Right renal cortex interstitium (tissue), 3 donors: ENCODE data around the gene DSG2. TPM values are rescaled to one million over a fixed set of nuclear protein-coding genes. Genes with fewer than 3 reads are reported as not detected.
A peak's percentile ranks its signal among the peaks of the same experiment; 100 is the strongest.
"Not testable (repeated sequence)": the region's sequence is repeated elsewhere in the genome, so short reads cannot be mapped to it uniquely, and the experiment has no call there.

Experiments
- DNase-seq, 3 donors: peaks; one replicate each; pipeline ENCODE4 v3.0.0-alpha.2; 2013; ENCODE audit warnings: low read depth in 3 of 3, low spot score in 2 of 3
- polyA plus RNA-seq, 3 donors: library from polyadenylated mRNA; unstranded; fragments of 120-200 nt; gene quantifications; one replicate each; pipeline ENCODE4 v1.2.1, GENCODE V29; 2013; ENCODE audit not compliant: insufficient read length in 3 of 3

DSG2 gene
- polyA plus RNA-seq = 10 to 100 TPM; 56.1 to 60.3 (median 57.5) TPM

DNA sequence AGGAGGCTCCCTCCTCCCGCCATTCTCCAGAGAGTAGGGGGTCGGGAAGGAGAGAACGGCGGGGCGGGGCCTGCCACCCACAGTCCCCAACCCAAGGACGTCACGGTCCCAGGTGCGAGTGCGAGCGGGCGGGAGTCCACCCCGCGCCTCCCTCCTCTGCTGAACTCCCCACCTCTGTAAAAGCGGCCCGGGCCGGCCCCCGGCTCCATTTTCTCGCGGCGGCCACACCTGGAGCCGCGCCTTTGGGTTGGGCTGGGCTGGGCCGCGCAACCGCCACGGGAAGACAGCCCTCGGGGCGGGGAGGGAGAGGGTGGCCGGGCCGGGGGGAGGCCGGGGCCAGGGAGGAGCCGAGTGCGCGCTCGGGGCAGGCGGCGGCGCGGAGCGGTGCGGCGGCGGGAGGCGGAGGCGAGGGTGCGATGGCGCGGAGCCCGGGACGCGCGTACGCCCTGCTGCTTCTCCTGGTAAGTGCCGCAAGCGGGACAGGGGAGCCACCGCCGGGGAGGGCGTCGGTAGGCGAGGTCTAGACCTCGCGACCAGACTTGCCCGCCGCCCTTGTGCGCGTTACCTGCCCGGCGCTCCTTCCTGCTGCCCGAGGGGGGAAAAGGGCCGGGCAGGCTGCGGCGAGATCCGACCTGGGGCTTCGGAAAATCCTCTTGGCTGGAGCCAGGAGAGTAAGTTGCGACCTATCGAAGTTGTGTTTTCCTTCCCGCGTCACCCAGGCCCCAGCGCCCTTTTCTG is at the start of gene DSG2:
Gene DSG2 (plus strand): TSS at position 342 of the 738 bp plus-strand sequence. CDS start 75 bp downstream, at position 417.
- DNase-seq = peak in 2 of 3 donors; percentile 27 to 38

DNA sequence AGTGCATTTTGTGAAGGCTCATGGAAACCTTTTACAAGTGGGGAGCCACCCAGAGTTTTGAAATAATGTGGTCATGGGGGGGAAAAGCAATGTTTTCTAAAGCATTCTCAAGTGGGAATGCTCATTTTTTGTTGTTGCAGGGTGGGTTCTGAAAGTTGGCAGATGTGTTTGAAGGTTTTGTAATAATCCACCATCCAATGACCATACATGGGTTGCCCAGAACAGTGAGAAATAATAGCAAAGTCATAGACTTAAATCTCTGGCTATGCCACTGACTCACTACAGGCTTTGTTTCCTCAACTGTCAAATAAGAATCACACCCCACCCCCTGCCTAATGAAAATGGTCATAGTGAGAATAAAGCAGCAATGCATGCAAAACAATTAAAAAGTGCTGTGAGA is 47.6 kb upstream of the DSG2 start:
- DNase-seq = no peak

DNA sequence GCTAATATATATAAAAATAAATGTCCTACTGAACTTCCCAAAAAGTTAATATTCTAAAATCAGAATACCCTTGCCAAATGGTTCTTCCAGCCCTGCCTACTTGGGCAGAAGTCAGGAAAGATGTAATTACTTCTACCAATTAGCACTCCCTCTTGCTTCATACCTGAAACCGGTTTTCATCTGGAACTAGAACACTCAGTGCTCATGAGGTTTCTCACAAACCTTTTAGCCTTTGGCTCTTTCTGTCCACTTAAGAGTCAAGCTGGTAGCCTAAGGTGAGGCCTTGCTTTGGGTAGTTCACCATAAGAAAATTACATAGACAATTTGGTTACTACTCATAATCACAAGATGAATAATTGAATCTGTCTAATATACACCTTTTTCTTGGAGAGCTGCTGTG is 46.4 kb upstream of the DSG2 start:
- no peak for DNase-seq

DNA sequence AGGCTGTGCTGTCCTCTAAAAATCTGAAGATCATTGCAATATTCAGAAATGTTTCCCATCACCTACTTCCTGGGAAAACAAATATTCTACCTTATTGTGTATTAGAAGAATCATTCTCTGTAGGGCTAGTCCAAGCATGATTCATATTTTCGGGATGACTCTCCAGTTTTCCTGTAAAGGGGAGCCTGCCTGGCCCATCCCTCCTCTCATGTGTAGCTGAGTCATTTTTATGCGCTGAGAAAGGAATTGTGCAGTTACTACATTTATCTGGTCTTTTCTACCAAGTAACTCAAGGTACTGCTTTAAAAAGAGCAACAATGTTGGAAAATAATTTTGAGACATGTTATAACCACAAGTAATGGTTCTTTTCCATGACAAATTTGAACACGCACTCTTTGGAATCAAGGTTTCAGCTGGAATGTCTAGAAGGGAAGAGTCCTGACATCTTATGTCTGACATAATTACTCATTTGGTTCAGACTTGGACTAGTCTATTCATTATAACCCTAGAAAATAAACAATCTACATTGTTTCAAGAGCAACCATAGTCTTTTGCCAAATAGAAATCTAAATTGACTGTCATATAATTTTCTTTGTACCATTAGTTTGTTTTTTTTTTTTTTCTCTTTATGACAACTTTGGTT is 43.8 kb upstream of the DSG2 start:
- no peak for DNase-seq

DNA sequence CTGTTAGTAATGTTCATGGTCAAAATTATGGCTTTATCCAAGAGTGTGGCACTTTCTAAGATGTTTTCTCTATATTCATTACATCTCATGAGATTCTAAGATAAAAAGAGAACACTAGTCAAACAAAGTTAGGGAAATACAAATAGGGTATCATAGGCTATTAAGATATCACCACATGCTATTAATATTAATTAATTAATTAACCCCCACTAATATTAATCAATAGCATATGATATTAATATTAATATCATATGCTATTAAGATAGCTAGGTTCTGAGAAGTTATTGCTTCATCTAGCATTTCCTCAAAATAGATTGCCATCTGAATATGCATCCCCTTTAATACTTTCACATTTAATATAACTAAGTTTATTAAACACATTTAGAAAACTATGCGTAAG is 28.3 kb upstream of the DSG2 start:
- no peak for DNase-seq

DNA sequence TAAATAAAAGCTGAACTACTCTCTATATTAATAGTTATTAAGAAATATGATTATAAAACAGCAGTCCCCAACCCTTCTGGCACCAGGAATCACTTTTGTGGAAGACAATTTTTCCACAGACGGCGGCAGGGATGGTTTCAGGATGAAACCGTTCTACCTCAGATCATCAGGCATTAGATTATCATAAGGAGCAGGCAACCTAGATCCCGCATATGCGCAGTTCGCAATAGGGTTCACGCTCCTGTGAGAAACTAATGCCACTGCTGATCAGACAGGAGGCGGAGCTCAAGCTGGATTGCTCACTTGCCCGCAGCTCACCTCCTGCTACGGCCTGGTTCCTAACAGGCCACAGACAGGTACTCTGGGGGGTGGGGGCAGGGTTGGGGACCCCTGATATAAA is 19.3 kb upstream of the DSG2 start:
- DNase-seq = no peak

DNA sequence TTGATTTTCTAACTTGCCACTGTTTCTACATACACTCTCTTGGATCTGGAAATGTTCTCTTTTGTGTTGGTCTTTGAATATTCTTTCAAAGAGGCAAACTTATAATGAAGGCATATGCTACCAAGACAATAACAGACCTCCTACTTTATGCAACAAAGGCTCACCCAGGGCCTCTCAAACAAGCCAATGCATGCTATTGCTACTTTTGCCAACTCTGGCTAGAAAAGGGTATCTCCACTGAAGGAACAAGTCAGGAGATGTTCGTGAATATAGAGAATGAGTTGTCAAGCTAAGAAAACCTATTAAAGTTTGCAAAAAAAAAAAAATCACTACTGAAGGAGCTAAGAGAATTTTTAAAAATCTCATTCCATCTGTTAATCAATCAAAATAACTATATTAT is 15.9 kb upstream of the DSG2 start:
- no peak for DNase-seq

DNA sequence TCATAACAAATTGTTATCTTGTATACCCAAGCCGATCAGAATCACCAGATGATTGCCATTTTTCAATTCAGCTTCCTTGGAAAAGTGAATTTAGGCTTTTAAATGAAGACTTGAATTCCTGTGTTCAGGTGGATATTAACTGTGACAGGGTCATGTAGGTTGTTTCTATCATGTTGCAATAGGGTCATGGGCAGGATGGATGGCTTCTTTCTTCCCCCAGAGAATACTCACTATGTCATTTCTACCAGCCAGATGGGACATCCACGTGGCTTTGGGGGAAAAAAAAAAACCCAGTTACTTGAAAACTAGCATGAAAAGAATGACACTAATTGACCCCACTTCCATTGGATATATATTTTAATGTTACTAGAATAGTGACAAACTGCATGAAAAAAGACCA is 14.6 kb upstream of the DSG2 start:
- no peak for DNase-seq

DNA sequence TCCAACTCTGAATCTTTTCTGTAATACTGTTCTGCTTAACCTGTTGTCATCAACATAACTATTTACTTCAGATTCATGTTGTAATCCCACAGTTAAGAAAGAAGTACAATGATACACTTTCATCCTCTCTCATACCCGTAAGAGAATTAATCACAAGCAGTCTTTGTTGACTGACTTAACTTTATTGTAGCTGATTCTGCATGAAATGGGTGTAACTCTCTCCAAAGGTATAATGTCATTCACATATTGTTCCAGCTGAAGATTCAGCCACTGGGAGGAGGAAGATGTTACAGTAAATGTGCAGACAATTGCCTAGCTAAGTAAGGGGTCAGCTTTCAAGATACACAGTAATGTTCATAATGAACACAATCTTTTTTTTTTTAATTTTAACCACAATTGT is 13.5 kb upstream of the DSG2 start:
- DNase-seq = no peak

DNA sequence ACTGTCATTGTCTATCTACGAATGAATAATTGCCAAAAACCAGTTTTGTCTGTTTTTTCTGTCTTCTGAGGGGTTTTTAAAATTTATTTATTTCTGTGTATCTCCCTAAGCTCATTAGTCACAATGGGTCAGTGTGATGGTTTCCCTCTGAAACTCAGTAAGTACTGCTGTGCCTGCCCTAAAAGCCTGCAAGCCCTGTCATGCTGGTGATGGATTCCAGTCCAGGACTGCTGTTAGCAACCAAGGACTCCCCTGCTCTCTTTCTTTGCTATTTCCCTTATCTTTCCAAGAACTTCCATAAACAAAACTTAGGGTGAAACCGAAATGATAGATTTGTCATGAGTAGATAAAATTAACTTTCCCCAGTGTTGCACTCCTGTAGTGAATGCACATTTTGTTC is 11.8 kb upstream of the DSG2 start:
- DNase-seq = no peak

DNA sequence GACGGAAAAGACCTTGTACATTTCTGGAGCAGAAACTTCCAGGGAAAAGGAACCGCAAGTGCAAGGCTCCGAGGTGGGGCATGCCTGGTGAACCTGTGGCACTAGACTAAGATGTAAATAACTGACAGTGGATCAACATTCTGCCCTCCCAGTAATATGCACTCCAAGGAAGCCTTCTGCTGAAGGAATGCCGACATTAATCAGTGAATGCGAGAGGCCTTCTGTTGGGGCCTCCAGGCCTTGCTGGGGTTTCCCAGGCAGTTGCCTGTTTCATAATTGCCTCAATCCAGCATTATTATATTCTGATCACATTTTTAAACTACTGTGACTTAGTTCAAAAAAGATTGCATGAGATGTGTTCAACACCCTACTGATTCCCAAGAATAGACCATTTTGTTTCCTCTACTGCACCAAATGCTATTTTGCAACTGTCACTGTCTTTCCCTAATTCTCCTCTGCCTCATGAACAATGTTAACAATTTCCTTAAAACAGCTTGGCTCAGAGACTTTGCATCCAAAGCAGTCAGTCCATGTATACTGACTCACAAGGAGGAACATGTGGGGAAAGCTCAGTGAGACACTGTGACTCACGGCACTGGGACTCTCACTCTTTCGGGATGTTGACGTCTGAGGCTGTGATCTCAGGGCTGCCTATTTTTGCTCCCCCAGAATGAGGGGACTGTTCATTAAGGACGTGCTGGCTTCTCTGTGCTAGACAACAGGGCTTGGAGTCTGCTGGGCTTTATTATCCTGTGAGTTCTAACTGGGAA is 10.5 kb upstream of the DSG2 start:
- no peak for DNase-seq

DNA sequence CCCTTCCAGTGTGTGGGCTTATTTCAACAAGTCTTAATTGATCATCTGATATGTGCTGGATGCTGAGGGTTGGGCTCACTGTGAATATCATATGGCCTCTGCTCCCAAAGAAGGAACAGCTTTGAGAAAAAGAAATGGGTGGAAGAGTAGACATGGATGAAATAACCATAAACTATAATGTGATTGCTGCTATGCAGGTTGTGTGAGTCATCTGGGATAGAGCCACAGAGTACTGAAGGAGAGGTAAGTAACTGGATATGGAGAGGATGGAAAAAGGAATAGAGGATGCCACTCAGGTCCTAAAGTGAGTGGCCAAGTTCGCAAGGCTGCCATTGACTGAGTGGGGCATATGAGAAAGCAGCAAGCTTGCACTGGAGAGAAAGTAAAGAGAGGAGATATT is 8.7 kb upstream of the DSG2 start:
- no peak for DNase-seq

DNA sequence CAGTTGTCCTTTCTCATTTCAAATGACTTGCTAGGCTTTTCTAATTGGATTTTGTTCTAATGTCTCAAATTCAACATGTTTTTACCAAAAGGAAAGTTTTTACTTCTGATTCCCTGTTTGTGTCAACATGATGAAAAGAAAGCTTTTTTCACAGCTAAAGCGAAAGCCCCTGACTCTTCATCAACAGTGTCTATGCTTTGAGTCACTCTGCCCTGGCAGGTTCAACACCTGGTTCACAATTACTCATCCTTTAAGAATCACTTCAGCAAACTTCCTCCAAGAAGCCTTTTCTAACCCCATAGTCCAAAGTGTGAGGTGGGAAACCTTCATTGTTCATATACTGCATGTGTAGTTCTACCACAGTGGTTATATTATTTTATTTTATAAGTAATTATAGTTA is 7.6 kb upstream of the DSG2 start:
- no peak for DNase-seq

DNA sequence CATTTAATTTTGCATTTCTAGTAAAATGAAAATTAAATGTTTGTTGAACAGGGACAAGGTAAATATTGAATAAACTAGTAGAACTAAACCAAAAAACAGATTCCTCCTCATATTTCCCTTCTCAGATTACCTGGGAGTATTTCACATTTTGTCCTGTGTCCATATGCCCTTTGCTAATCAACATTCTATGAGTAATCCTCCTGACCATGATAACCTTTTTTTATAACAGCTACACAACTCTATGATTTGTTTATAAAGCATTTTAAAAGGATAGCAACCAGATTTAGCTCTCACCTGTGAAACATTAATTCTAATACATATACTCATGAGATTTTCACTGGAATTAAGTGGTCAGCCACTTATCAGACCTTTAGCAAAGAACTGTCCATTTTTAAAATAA is 7.1 kb upstream of the DSG2 start:
- DNase-seq = no peak

DNA sequence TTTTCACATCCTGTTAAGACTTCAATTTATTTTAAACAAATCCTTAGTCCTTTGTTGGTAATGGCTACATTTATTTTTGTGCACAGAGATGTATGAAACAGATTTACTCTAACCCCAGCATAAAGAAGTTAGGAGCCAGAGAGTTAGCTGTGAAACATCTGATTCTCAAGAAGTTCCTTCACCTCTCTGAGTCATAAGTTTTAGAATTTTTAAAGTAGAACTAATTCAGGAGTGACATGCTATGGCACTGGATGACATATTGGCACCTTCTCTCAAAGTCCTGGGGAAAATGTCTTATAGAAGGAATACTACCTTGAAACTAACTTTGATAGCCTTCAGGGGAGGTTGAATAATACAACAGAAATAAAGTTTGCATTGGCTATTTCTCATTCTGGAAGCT is 6.4 kb upstream of the DSG2 start:
- DNase-seq = no peak

DNA sequence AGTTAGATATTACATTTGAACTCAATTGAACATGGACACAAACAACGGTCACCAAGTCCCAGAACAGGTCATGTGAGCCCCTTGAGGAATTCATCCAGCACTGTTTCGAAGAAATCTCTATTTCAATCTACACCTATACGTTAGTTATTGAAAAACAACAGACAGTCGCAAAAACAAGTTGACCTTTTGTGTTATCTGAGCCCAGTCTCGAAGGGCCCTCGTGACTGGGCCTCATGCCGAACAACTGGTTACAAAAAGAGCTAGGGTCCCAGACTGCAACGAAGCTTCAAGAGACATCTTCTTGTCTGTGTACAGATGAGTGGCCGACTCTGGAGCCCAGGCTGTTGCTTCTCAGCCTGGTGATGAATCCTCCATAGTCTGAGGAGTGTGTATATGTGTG is 5.3 kb upstream of the DSG2 start:
- no peak for DNase-seq

DNA sequence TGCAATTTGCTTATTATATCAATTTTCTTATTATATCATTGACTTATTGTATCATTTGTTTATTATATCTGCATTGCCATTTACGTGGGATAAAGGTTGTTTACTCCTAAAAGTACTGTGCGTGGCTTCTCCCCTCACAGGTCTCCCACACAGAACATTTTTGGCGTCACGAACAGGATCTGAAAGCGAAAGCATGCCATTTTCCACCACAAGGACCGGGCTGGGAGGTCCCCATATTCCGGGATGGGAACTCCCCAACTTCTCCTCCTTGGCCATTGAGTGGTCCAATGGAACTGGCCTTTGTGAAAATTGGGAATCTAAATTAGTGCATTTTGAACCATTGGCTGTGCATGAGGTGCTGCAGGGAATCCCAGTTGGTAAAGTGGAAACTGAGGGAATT is 4.8 kb upstream of the DSG2 start:
- no peak for DNase-seq

DNA sequence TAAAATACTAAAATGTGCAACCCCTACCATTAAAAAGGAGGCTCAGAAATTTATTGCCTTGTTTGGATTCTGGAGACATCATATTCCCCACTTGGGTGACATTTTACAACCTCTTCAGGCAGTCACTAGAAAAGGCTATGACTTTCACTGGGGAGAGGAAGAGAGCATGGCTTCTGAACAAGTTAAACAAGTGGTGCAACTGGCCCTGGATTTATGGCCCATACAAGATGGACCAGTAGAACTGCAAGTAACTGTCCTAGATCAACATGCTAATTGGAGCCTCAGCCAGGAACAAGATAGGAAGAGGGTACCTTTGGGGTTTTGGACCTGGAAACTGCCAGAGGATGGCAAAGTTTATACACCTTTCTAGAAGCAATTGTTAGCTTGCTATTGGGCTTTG is 4.0 kb upstream of the DSG2 start:
- DNase-seq = no peak

DNA sequence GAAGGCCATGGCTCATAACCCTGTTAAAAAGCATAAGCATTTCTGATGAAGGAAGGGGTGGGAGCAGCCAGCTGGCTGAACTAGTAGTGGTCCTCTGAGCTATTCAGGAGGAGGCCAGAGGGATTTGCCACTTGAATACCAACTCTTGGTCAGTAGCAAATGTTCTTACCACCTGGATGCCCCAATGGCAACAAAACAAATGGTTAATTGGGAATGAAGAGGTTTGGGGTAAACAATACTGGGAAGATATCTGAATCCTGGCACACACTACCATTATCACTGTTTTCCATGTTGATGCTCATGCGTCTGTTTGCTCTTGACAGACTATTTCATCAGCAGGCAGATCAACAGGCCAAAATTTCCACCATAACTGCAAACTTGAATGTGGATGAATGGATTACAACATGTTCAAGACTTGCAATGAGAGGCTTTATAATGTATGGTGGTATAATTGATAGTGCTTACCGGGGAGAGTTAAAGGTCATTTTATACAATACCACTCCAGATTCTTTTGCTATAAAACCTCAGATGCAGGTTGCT is 3.2 kb upstream of the DSG2 start:
- DNase-seq = not testable (repeated sequence)

DNA sequence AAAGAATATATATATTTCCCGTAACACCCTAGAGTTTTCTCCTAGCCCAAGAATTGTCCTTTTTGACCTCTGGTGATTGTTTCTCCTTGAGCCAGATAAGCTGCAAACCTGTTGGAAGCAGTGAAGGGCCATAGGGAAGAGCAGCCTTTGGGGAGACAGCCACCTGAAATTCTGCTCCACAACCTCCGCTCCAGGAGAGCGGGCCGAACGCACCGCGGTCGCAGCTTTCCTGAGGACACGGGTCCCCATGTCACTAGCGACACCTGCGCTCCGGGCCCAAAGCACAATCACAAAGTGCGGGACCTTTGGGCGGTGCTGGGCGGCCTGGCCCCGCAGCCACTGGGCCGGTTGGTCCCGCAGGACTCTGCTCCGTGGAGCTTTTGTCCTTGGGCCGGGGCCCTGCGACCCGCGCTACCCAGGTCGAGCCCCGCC is 557 bp upstream of the DSG2 start:
- peak in 2 of 3 donors; percentile 5 to 18 for DNase-seq
